Stimulated activated CD4-positive, alpha-beta T cell treated with anti-CD3 and anti-CD28 coated beads, Interleukin-15, amount 100 ng/mL, for 24 hours (primary cell): ENCODE results near the gene JAKMIP1.
"Not testable (repeated sequence)": the region's sequence is repeated elsewhere in the genome, so short reads cannot be mapped to it uniquely, and the experiment has no call there.

Source experiments
- DNase-seq: peaks from one replicate; pipeline ENCODE4 v3.0.0-alpha.2; 2020

Gene JAKMIP1

DNA sequence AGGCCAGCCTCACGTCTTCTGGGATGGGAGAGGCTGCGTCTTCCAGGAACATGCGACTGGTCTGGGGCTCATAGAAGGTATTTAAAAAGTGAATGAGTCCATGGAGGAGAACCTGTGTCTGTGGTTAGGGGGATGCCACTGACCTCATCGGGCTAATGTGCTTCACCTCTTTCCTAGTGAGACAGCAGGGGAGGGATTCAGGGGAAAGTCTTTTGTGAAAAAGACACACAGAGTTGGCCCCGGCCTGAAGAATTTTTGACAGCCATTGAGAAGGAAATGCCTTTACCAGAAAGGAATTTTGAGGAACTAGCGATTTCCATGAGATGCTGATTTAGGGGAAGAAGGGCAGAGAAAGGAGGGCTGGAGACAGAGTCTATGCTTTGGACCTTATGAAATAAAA, 171.1 kb downstream of the JAKMIP1 start:
- no peak for DNase-seq

GRCh38 chr4:6028168-6028567, 172.2 kb downstream of the JAKMIP1 start:
- no peak for DNase-seq

GRCh38 chr4:6027392-6027791, 173.0 kb downstream of the JAKMIP1 start:
- DNase-seq: no peak

GRCh38 chr4:6024313-6024960, 175.9 kb downstream of the JAKMIP1 start:
- DNase-seq: no peak

DNA sequence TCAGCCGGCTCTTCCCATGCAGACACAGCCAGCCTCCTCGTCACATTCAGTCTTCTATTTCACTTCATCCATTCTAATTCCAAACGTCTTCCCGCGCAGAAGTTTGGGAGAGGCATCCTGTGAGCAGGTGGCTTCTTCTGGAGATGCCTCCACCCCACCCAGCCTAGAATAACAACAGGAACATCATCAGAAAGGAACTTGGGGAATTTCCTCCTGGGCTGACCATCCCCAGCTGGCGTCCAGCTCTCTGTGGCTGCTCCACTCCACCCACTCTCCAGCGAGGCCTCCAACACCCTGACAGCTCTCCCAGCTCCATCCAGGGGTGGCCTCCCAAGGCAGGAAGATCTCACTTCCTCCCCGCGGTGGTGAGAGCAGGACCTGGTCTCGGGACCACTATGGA, 176.6 kb downstream of the JAKMIP1 start:
- no peak for DNase-seq

DNA sequence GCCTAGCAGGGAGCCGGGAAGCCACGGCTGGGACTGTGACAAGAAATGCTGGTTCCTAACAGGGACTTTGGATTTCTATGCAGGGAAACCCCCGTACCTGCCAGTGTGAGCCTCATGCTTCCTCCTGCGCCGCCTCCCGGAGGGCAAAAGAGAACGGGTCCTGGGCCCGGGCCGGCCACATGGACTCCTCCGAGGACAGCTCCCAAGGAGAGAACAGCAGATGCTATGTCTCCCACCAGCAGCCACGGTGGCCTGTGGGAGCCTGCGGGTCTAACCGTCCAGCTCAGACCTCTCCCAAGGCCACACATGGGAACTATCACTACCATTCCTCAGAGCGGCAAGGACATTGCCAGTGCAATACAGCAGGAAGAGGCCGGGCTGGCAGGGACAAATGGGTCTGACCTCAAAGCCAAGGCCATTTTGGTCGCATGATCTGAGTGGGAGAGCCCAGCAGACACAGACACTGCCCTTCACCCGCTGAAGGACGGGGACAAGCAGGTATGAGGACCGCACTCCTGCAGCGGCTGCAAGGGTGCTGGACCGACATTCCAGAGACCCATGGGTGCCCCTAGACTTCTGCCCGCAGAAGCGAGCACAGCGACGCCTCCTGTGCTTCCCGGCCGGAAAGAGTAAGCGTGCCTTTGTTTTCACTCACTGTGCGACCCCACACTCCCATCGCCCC, 177.6 kb downstream of the JAKMIP1 start:
- no peak for DNase-seq

DNA sequence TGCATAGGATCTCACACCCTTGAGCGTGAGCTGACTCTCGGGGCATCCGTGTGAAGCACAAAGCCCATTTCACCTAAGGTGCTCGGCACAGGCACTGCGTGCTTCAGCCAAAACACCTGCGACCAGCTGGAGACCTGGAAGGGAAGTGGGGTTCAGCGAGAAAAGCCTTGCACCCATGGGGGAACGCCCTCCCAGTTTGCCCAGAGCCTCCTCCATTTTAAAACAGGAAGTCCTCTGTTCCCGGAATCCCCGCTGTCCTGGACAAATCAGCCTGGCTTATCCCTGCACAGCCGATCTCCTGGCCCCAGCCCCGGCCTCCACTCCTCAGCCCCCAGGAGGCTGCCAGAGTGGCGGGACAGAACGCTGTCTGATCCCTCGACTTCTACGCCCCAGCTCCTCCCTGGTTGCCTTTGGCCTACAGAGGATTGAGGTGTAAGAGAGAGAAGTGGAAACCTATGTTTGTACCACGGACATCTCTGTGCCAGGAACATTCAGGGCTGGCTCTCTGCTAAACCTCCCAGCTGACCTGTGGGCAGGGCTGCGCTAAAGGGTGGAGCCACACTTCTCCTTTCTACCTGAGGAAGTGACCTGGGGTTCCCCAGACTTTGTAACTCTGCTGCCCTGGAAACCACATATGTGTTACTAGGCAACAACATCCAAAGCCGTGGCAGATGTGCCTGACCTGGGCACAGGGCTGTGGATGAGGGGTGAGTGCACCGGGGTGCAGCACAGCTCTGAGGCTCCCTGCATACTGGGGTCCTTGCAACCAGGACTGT, 178.3 kb downstream of the JAKMIP1 start:
- no peak for DNase-seq

GRCh38 chr4:6020613-6021012, 179.7 kb downstream of the JAKMIP1 start:
- no peak for DNase-seq

DNA sequence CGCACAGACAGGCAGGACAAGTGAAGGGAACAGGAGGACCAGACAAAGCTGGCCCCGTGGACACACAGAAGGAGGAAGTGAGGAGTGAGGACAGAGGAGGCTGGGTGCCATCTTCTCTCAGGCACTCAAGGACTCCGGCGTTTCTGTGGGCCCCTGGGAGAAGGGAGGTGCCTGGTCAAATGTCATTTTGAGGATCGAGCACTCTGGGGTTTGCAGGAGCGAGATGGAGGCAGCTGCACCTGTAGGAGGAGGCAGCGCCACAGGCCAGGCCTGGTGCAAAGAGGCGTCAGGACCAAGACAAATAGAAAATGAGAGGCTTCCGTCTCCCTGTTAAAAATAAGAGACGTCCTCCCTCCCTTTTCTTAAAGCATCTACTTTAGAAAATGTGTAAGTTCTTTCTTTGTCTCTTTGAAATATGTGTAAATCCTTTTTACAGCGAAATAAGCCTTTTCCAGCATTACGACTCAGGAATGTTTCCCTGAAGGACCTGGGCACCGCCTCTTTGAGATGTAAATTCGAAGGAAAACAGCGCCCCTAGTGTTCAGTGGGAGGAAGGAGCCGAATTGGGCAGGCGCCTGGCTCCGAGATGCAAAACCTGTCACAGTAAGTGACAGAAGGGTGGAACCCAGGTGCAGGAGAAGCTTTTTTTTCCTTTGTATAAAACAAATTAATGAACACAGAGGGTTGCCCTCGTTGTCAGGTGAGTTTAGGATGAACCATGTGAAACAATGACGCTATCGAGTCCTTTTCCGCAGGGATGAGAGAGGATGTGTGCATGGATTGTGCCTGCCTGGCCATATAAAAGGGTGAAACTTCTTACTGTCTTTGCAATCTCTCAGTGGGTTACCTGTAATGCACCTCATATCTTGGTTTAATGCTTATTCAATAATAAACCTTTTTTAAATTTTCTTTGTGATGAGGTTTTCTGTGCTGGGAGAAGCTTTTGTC, 180.8 kb downstream of the JAKMIP1 start:
- peak; percentile 41 for DNase-seq

DNA sequence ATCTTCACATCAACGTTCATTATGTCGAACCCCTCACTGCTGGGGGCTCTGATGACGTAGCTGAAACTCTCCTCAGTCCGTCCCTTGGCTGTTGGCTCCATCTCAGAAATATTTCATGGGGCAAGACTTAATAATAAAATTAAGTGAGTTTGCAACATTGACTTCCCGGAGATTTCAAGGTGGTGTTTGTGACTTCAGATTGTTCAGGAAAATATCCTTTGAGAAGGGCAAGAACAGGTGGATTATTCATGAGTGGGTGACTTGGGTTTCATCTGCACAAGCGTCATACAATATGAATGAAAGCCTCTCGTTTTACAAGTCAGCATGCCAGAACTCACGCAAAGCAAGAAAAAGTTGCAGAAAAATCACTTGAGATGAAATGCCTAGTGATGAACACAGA, 182.0 kb downstream of the JAKMIP1 start, which contains the start of gene C4orf50:
TSS of gene C4orf50 (minus strand) at position 101 of the 400 bp plus-strand sequence.
- DNase-seq: no peak

- no peak for DNase-seq
Measured at GRCh38 chr4:6017800-6018199, 182.5 kb downstream of the JAKMIP1 start.

DNA sequence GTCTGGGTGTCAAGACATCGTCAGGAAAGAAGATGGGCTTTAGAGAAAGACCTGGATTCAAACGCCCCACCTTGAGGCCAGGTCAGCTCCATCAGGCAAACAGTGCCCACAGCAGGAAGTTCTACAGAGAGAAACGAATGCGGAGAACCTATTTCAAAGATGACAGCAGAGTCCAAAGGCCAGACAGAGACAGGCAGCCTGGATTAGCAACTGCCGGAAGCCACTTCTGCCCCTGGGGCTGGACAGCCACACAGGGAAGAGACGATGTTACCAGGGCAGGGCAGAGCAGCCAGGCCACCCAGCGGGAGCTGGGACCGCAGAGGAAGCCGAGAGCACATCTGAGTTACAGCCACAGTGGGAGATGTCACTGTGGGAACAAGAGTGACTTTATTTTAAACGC, 183.3 kb downstream of the JAKMIP1 start:
- DNase-seq: no peak

- no peak for DNase-seq
Measured at GRCh38 chr4:6013564-6013963, 186.8 kb downstream of the JAKMIP1 start.

- no peak for DNase-seq
Measured at GRCh38 chr4:6012200-6012599, 188.1 kb downstream of the JAKMIP1 start.

GRCh38 chr4:6011686-6012085, 188.7 kb downstream of the JAKMIP1 start:
- DNase-seq: no peak

GRCh38 chr4:6011271-6011671, 189.1 kb downstream of the JAKMIP1 start:
- no peak for DNase-seq

GRCh38 chr4:6010789-6011188, 189.6 kb downstream of the JAKMIP1 start:
- no peak for DNase-seq

- no peak for DNase-seq
Measured at GRCh38 chr4:6009452-6009851, 190.9 kb downstream of the JAKMIP1 start.

- no peak for DNase-seq
Measured at GRCh38 chr4:6008766-6009385, 191.5 kb downstream of the JAKMIP1 start.

DNA sequence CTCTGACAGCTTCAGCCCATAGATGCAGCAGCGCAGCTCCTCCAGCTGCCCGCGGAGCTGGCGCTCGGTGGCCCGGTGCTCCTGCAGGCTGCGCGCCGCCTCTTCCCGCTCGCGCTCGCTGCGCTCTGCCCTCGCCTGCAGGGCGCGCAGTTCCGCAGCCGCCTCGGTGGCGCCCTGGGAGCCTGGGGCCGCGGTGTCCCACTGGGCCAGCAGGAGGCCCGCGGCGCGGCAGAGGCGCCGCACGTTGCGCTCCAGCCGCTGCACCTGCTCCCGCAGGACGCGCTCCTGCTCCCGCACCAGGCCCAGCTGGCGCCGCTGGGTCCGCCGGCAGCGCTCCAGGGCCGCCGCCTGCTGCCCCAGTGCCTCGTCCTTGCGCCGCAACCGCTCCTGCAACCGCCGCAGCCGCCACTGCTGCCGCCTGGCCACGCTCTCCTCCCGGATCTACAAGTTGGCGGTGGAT, 192.2 kb downstream of the JAKMIP1 start:
- no peak for DNase-seq

DNA sequence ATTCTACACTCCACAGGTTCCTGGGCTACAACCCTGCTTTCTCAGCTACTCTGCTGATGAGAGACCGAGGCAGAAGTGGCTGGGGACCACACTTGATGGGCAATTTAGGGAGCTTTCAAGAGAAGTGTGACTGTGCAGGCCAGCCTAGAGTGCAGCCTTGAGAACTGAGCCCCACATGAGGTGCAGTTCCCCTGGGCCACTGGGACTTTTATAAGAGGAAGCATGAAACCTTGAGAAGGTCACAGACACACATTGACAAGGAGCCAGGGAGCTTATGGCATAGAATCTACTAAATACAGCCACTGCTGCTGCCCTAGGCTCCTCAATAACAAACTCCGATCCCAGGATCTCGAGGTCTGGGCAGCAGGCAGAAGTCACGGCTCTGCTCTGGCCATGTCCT, 195.2 kb downstream of the JAKMIP1 start:
- DNase-seq: no peak

- DNase-seq: not testable (repeated sequence)
Measured at GRCh38 chr4:6003485-6003884, 196.9 kb downstream of the JAKMIP1 start.
